ENCODE data around the gene PFDN1. TPM values are rescaled to one million over a fixed set of nuclear protein-coding genes. Genes with fewer than 3 reads are reported as not detected.
A peak's percentile ranks its signal among the peaks of the same experiment; 100 is the strongest.

PFDN1 gene
- total and polyA plus RNA-seq, 8 donors: 45.7 to 98.9 (median 87.3) TPM

DNA sequence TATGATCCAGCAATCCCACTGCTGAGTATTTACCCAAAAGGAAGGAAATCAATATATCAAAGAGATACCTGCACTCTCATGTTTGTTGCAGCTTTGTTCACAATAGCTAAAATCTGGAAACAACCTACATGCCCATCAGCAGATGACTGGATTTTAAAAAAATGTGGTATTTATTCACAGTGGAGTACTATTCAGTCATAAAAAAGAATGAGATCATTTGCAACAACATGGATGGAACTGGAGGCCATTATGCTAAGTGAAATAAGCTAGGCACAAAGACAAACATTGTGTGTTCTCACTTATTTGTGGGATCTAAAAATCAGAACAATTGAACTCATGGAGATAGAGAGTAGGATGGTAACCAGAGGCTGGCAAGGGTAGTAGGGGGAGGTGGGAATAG is 94.8 kb downstream of the PFDN1 start:
- no peak for ATAC-seq
- no peaks in the 10 kb centered on the region for H3K36me3 ChIP-seq
- H3K4me3 ChIP-seq: no peak overlapping the region
- peak overlapping the region in 1 of 2 donors; percentile 57 for H3K27ac ChIP-seq
- no peaks in the 10 kb centered on the region for H3K9me3 ChIP-seq
- no peak for DNase-seq
- no peaks in the 10 kb centered on the region for H3K27me3 ChIP-seq
- intact Hi-C loops (cut with DNase I): no loop called here
- no peak for TF ChIP-seq CTCF (IDR thresholded peaks at IDR 0.05)
- peaks cover 4 to 34% of the 10 kb centered on the region in 2 donors for H3K4me1 ChIP-seq

- Histone ChIP-seq H3K36me3 (no peaks in the 10 kb centered on the region), H3K27ac (peak overlapping the region in 1 of 2 donors; percentile 57), H3K4me3 (no peak overlapping the region), H3K27me3 (no peaks in the 10 kb centered on the region), H3K4me1 (peaks cover 4 to 37% of the 10 kb centered on the region in 2 donors), H3K9me3 (no peaks in the 10 kb centered on the region)
- ATAC-seq (peak; percentile 74), DNase-seq (peak in 1 of 4 donors; percentile 44)
- intact Hi-C loops (cut with DNase I): no loop called here
- no peak for TF ChIP-seq CTCF (IDR thresholded peaks at IDR 0.05)
Measured at GRCh38 chr5:140207250-140207964, 95.5 kb downstream of the PFDN1 start.

- H3K4me1 ChIP-seq: peaks cover 4 to 51% of the 10 kb centered on the region in 2 donors
- TF ChIP-seq CTCF (IDR thresholded peaks at IDR 0.05): no peak
- no peak overlapping the region for H3K27ac ChIP-seq
- intact Hi-C loops (cut with DNase I): no loop called here
- H3K4me3 ChIP-seq: no peak overlapping the region
- DNase-seq: no peak
- no peaks in the 10 kb centered on the region for H3K9me3 ChIP-seq
- H3K36me3 ChIP-seq: no peaks in the 10 kb centered on the region
- no peaks in the 10 kb centered on the region for H3K27me3 ChIP-seq
- ATAC-seq: no peak
Measured at GRCh38 chr5:140205952-140206351, 96.9 kb downstream of the PFDN1 start.

GRCh38 chr5:140205216-140205615 is 97.7 kb downstream of the PFDN1 start:
- ATAC-seq: peak; percentile 19
- intact Hi-C loops (cut with DNase I): no loop called here
- Histone ChIP-seq H3K36me3 (no peaks in the 10 kb centered on the region), H3K4me1 (peaks cover 4 to 53% of the 10 kb centered on the region in 2 donors), H3K4me3 (no peak overlapping the region), H3K27ac (no peak overlapping the region), H3K27me3 (no peaks in the 10 kb centered on the region), H3K9me3 (no peaks in the 10 kb centered on the region)
- TF ChIP-seq CTCF (IDR thresholded peaks at IDR 0.05): no peak
- DNase-seq: no peak

DNA sequence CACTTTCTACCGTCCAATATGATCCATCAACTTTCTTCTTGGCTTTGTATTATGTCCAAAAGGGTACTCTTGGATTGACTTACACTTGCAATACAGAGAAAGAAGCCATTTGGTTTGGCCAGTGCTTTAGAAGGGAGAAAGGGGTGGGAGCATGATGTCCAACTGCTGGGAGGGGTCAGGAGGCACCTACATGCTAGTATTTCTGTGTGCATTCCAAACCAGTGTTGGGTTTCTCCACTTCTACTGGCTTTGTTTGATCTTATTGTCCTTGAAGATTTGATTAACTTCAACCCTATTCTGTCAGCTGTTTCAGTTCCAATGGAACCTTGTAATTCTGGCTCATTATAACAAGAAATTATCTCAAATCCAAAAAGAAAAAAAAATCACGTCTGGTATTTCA is 100.3 kb downstream of the PFDN1 start:
- H3K27ac ChIP-seq: no peak overlapping the region
- peaks cover 4 to 58% of the 10 kb centered on the region in 2 donors for H3K4me1 ChIP-seq
- DNase-seq (no peak), ATAC-seq (no peak)
- intact Hi-C loops (cut with DNase I): no loop called here
- H3K27me3 ChIP-seq: no peaks in the 10 kb centered on the region
- no peak for TF ChIP-seq CTCF (IDR thresholded peaks at IDR 0.05)
- no peaks in the 10 kb centered on the region for H3K36me3 ChIP-seq
- H3K4me3 ChIP-seq: no peak overlapping the region
- H3K9me3 ChIP-seq: no peaks in the 10 kb centered on the region

Data from left lung (tissue), 10 donors.